HG03025 (cell line): Measurements from ENCODE around the gene APOH.

Source experiments
- ATAC-seq: cut with Tn5 transposase; IDR thresholded peaks from one replicate; pipeline ENCODE4 v1.9.1; 2021; ENCODE audit warnings: mild to moderate bottlenecking, moderate library complexity; ENCODE audit not compliant: unreplicated experiment, low FRiP score

Gene APOH

GRCh38 chr17:66240013-66240412, 10.8 kb upstream of the APOH start:
- no peak for ATAC-seq

- ATAC-seq, result no peak
These were observed 6.3 kb upstream of the APOH start for GRCh38 chr17:66235377-66235994.

- no peak for ATAC-seq
These were observed 5.4 kb upstream of the APOH start for GRCh38 chr17:66234611-66235010.

DNA sequence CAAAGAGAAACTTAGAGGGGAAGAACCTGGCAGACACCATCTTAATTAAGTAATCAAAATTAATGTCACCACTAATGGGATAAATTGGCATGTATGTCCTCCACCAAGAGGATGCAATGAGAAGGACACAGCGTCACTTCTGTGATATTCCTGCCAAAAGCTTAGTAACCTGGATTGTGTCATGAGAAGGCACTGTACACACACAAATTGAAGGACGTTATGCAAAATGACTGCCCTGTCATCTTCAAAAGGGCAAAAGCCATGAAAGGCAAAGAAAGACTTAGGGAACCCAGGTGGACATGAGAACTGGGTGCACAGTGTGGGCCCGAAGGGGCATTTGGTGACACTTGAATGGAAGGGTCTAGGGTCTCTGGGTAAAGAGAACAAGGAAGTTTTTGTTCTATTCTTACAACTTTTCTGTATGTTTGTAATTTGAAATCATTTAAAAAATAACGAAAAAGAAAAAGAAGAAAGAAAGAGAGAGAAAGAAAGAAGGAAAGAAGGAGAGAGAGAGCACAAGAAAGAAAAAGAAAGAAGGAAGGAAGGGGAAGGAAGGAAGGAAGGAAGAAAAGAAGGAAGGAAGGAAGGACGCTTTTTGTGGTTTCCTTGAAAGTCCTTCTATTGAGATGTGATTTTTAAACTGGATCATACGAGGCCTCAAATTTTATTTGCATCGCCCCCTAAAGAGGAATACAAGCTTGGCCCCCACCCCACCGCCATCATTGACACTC, 4.0 kb upstream of the APOH start:
- ATAC-seq, result no peak

DNA sequence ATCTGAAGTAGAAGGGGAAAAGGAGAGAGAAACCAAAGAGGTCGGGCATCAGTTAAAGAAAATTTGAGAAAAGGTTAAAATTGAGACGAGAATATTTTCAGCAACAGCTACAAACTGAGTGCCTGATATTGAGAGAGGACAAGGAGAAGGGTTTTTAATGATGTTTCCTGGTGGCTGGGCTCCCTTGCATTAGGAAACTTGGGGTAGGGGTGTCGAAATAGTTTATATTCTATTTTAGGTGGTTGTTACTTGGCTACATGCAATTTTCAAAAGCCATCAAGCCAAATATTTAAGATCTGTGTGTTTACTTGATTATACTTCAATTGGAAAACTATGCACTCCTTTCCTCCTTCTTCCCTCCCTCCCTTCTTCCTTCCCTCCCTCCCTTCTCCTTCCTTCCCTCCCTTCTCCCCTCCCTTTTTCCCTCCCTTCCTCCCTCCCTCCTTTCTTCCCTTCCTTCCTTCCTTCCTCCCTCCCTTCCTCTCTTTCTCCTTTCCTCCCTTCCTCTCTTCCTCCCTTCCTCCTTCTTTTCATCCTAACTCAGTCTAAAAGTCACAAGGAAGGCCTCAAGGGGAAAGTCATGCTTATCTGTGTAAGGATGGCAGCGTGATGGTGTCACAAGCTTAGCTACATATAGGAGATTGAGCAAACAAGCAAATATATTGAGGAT, 1.8 kb upstream of the APOH start:
- no peak for ATAC-seq

GRCh38 chr17:66229783-66230538, 746 bp upstream of the APOH start:
- ATAC-seq, result no peak

- no peak for ATAC-seq
These were observed 1.8 kb downstream of the APOH start for GRCh38 chr17:66227212-66228045.

DNA sequence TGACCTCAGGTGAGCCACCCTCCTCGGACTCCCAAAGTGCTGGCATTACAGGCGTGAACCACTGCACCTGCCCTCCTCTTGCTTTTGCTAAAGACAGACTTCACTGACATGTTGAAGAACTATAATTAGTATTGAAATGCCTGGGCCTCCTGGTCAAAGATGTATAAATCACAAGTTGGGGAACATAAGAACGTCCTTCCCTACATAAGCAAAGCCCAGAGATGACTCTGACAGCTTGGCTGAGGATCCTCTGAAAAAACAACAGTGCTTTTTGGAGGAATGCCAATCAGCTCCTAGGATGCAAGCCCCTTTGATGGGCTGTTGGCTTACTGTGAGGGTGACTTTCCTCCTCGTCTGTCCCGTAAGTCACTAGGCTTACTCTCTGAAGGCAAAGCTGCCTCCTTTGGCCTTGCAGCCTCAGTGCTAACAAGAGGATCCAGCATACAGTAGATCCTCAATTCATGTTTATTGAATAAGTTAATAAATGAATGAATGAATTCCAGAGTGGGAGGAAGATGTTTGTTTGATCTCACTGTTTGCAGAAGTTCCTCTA, 6.3 kb downstream of the APOH start:
- no peak for ATAC-seq

GRCh38 chr17:66221755-66222530, 7.3 kb downstream of the APOH start:
- no peak for ATAC-seq

- ATAC-seq, result no peak
These were observed 7.9 kb downstream of the APOH start for GRCh38 chr17:66221343-66221742.

- no peak for ATAC-seq
These were observed 9.0 kb downstream of the APOH start for GRCh38 chr17:66220079-66220835.

DNA sequence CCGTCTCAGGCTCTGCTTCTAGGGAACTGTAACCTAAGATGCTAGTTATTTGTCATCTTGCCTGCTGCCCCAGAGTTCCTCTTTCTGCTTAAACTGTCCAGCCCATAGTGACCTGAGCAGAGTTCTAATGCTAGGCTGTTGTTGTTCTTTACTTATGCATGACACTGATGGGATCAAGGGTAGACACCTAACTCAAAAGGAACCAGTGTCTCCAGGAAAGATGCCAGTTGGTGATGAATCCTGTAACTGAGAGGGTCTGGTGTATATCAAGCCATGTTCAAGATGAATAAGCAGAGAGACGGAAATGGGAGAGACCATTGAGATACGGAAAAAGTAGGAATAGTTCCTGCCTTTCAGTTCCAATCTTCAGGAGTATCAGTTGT, 13.7 kb downstream of the APOH start:
- ATAC-seq, result no peak

- ATAC-seq, result no peak
These were observed 14.2 kb downstream of the APOH start for GRCh38 chr17:66214884-66215528.

GRCh38 chr17:66211047-66211810, 18.0 kb downstream of the APOH start:
- ATAC-seq, result no peak

GRCh38 chr17:66210208-66210574, 19.0 kb downstream of the APOH start:
- no peak for ATAC-seq

- no peak for ATAC-seq
These were observed 21.3 kb downstream of the APOH start for GRCh38 chr17:66207936-66208335.

- no peak for ATAC-seq
These were observed 25.8 kb downstream of the APOH start for GRCh38 chr17:66203274-66204015.
